Stimulated activated naive CD8-positive, alpha-beta T cell treated with anti-CD3 and anti-CD28 coated beads, Interleukin-15, amount 100 ng/mL, for 72 hours (primary cell): ENCODE measurements around the gene DLGAP1.

Source experiments
- ATAC-seq: fragments of 150-1000 bp; cut with Tn5 transposase; 2 replicates; pipeline ENCODE4 v1.10.0; 2021; ENCODE audit warnings: mild to moderate bottlenecking, moderate library complexity
- DNase-seq, 2 donors: peaks; one replicate each; pipeline ENCODE4 v3.0.0; 2021 to 2022
- H3K27ac Mint-ChIP-seq, 2 donors: one replicate each; pipeline ENCODE4 v1.8.0; 2022; ENCODE audit warnings: mild to moderate bottlenecking in 2 of 2, mixed read lengths in 2 of 2, moderate library complexity in 2 of 2
- H3K27me3 Mint-ChIP-seq: one replicate; pipeline ENCODE4 v1.8.0; 2022; ENCODE audit warnings: mixed read lengths
- H3K4me1 Mint-ChIP-seq: one replicate; pipeline ENCODE4 v1.8.0; 2022; ENCODE audit warnings: mild to moderate bottlenecking, mixed read lengths
- H3K4me3 Mint-ChIP-seq, 2 donors: one replicate each; pipeline ENCODE4 v1.8.0; 2022; ENCODE audit warnings: mild to moderate bottlenecking in 2 of 2, mixed read lengths in 2 of 2, moderate library complexity in 1 of 2
- H3K9me3 Mint-ChIP-seq, 2 donors: one replicate each; pipeline ENCODE4 v1.8.0; 2022; ENCODE audit warnings: mixed read lengths in 2 of 2

The DLGAP1 gene

GRCh38 chr18:3874581-3874980, 580.5 kb downstream of the DLGAP1 start:
- Mint-ChIP-seq H3K9me3 (no peaks in the 10 kb centered on the region), H3K4me1 (no peaks in the 10 kb centered on the region), H3K4me3 (no peak overlapping the region), H3K27ac (no peak overlapping the region), H3K27me3 (peaks cover 40% of the 10 kb centered on the region)
- no peak for DNase-seq
- no peak for ATAC-seq

- Mint-ChIP-seq H3K27ac (no peak overlapping the region), H3K4me1 (no peaks in the 10 kb centered on the region), H3K4me3 (no peak overlapping the region), H3K9me3 (no peaks in the 10 kb centered on the region), H3K27me3 (peaks cover 40% of the 10 kb centered on the region)
- DNase-seq (no peak), ATAC-seq (no peak)
Observed at GRCh38 chr18:3874125-3874524, 581.0 kb downstream of the DLGAP1 start.

GRCh38 chr18:3873698-3874097, 581.4 kb downstream of the DLGAP1 start:
- Mint-ChIP-seq H3K4me3 (no peak overlapping the region), H3K9me3 (no peaks in the 10 kb centered on the region), H3K27me3 (peaks cover 36% of the 10 kb centered on the region), H3K27ac (no peak overlapping the region), H3K4me1 (no peaks in the 10 kb centered on the region)
- DNase-seq (no peak), ATAC-seq (no peak)

DNA sequence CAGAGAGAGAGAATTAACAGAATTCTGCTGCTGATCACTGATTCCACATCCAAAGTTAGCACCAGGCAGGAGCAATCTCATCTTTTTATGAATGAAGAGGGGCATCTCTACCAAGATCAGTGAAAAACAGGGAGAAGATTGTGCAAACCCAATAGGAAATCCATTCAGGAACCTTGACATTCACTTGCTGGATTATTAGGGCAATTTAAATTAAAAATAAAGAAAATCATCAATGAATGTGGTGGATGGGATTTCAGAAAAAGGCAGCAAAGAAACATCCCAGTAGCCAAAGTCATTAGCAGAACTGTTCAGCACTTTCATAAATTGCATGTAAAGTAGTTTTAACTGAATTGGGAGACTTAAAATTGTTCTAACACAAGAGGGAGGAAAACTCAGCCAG, 581.9 kb downstream of the DLGAP1 start:
- Mint-ChIP-seq H3K4me3 (no peak overlapping the region), H3K27me3 (peaks cover 32% of the 10 kb centered on the region), H3K27ac (no peak overlapping the region), H3K9me3 (no peaks in the 10 kb centered on the region), H3K4me1 (no peaks in the 10 kb centered on the region)
- ATAC-seq (no peak), DNase-seq (no peak)

DNA sequence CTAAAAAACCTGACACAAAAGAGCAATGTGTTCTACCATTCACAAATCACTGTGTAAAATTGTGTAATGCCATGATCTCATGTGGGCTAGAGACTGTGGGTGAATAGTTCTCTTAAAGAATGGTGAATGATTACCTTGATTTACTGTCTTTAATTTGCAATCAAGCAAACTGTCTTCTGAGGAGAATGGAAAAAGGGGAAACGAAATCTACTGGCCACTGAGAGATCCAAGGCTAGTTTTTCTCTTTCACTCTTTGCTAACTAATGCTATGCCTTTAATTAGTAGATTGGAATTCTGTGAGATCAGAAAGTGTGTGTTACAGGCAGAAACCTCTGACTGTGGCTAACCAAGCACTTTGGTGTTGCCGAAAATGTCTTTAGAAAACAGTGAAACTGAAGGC, 582.5 kb downstream of the DLGAP1 start:
- no peak overlapping the region for H3K27ac Mint-ChIP-seq
- ATAC-seq = no peak

DNA sequence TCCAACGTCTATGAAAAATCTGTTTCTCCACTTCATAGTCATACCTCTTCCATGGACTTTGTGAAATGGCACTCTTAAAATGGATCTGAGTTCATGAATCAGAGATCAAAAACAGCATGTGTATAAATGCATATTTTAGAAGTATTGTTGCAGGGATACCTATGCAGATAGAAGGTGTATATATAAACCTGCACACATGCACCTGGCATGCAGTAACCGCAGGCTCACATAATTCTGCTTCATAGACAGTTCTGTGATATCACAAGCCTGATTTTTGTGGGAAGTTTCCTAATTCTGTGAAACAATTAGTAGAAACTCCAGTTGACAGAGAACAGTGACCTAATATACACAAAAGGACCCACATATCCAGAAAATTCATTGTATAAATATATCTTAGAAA, 583.4 kb downstream of the DLGAP1 start:
- no peak for DNase-seq
- ATAC-seq = no peak
- H3K27me3 Mint-ChIP-seq = peaks cover 40% of the 10 kb centered on the region
- H3K4me1 Mint-ChIP-seq = no peaks in the 10 kb centered on the region
- no peak overlapping the region for H3K27ac Mint-ChIP-seq
- H3K9me3 Mint-ChIP-seq = no peaks in the 10 kb centered on the region
- H3K4me3 Mint-ChIP-seq = no peak overlapping the region

More for the DNA sequence above, 582.5 kb downstream of the DLGAP1 start:
- Mint-ChIP-seq H3K9me3 (no peaks in the 10 kb centered on the region), H3K4me1 (no peaks in the 10 kb centered on the region), H3K4me3 (no peak overlapping the region), H3K27me3 (peaks cover 34% of the 10 kb centered on the region)
- no peak for DNase-seq

GRCh38 chr18:3870914-3871313, 584.2 kb downstream of the DLGAP1 start:
- Mint-ChIP-seq H3K27me3 (peaks cover 40% of the 10 kb centered on the region), H3K4me1 (no peaks in the 10 kb centered on the region), H3K9me3 (no peaks in the 10 kb centered on the region), H3K4me3 (no peak overlapping the region), H3K27ac (no peak overlapping the region)
- no peak for DNase-seq
- ATAC-seq = no peak

- no peaks in the 10 kb centered on the region for H3K4me1 Mint-ChIP-seq
- H3K27ac Mint-ChIP-seq = no peak overlapping the region
- ATAC-seq (no peak), DNase-seq (no peak)
- no peaks in the 10 kb centered on the region for H3K9me3 Mint-ChIP-seq
- no peak overlapping the region for H3K4me3 Mint-ChIP-seq
- H3K27me3 Mint-ChIP-seq = peaks cover 40% of the 10 kb centered on the region
Observed at GRCh38 chr18:3869848-3870247, 585.3 kb downstream of the DLGAP1 start.

- H3K27me3 Mint-ChIP-seq = peaks cover 35% of the 10 kb centered on the region
- no peak overlapping the region for H3K27ac Mint-ChIP-seq
- ATAC-seq (no peak), DNase-seq (no peak)
- no peak overlapping the region for H3K4me3 Mint-ChIP-seq
- no peaks in the 10 kb centered on the region for H3K4me1 Mint-ChIP-seq
- no peaks in the 10 kb centered on the region for H3K9me3 Mint-ChIP-seq
Observed at GRCh38 chr18:3867864-3868311, 587.2 kb downstream of the DLGAP1 start.

DNA sequence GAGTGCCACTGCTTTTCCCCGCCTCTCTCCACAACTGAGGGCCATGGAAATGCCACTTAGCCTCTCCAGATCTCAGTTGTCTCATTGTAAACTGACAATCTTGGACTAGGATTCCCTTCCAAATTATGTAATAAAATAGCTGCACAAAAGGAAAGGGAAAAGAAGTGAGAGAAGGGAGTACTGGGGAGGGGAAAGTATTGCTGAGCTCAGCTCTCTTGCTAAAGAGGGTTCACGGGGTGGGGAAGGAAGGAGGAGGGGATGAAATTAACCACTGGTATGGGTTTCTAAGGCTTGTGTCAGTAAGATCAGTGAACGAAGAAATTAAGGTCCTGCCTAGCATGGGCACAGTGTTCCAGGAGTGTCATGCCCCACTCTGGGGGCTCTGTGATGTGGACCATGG, 587.9 kb downstream of the DLGAP1 start:
- H3K4me3 Mint-ChIP-seq = no peak overlapping the region
- no peaks in the 10 kb centered on the region for H3K4me1 Mint-ChIP-seq
- ATAC-seq (no peak), DNase-seq (no peak)
- peaks cover 37% of the 10 kb centered on the region for H3K27me3 Mint-ChIP-seq
- no peak overlapping the region for H3K27ac Mint-ChIP-seq
- H3K9me3 Mint-ChIP-seq = no peaks in the 10 kb centered on the region

GRCh38 chr18:3864669-3865298, 590.3 kb downstream of the DLGAP1 start:
- peaks cover 28% of the 10 kb centered on the region for H3K27me3 Mint-ChIP-seq
- H3K4me1 Mint-ChIP-seq = no peaks in the 10 kb centered on the region
- ATAC-seq (no peak), DNase-seq (no peak)
- H3K4me3 Mint-ChIP-seq = no peak overlapping the region
- H3K9me3 Mint-ChIP-seq = no peaks in the 10 kb centered on the region
- H3K27ac Mint-ChIP-seq = no peak overlapping the region

GRCh38 chr18:3863593-3863992, 591.5 kb downstream of the DLGAP1 start:
- Mint-ChIP-seq H3K4me3 (no peak overlapping the region), H3K27me3 (peaks cover 28% of the 10 kb centered on the region), H3K9me3 (no peaks in the 10 kb centered on the region), H3K4me1 (no peaks in the 10 kb centered on the region), H3K27ac (no peak overlapping the region)
- ATAC-seq = no peak
- no peak for DNase-seq

GRCh38 chr18:3863006-3863405, 592.1 kb downstream of the DLGAP1 start:
- ATAC-seq = no peak

DNA sequence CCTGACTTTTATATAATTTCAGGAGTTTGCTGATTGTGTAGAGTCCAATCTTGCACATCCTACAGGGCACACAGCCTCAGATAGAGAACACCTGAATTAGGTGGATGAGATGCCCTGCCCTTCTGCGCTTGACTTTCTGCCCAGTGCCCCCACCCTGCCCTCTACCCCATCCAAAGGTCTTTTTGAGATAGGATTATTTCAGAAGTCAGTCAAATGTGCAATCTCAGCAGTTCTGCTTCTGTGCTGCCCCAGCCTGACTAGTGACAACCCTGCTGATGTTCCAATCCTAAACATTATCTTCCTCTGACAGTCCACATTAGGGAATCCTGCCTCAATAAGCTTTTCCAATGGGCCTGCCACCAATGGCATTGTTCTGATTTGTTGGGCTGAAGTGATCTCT, 593.6 kb downstream of the DLGAP1 start:
- no peak for ATAC-seq
- H3K4me1 Mint-ChIP-seq = no peaks in the 10 kb centered on the region
- H3K27ac Mint-ChIP-seq = no peak overlapping the region
- no peak for DNase-seq
- H3K27me3 Mint-ChIP-seq = peaks cover 20% of the 10 kb centered on the region
- no peak overlapping the region for H3K4me3 Mint-ChIP-seq
- no peaks in the 10 kb centered on the region for H3K9me3 Mint-ChIP-seq

More at GRCh38 chr18:3863006-3863405, 592.1 kb downstream of the DLGAP1 start:
- H3K9me3 Mint-ChIP-seq = no peaks in the 10 kb centered on the region
- H3K27ac Mint-ChIP-seq = no peak overlapping the region
- no peak overlapping the region for H3K4me3 Mint-ChIP-seq
- H3K27me3 Mint-ChIP-seq = peaks cover 28% of the 10 kb centered on the region
- no peak for DNase-seq
- H3K4me1 Mint-ChIP-seq = no peaks in the 10 kb centered on the region

- Mint-ChIP-seq H3K27me3 (peaks cover 6% of the 10 kb centered on the region), H3K4me1 (no peaks in the 10 kb centered on the region), H3K4me3 (no peak overlapping the region), H3K27ac (no peak overlapping the region), H3K9me3 (no peaks in the 10 kb centered on the region)
- DNase-seq = no peak
- no peak for ATAC-seq
Observed at GRCh38 chr18:3857544-3857943, 597.6 kb downstream of the DLGAP1 start.

GRCh38 chr18:3855966-3856365, 599.1 kb downstream of the DLGAP1 start:
- Mint-ChIP-seq H3K4me1 (no peaks in the 10 kb centered on the region), H3K27ac (no peak overlapping the region), H3K9me3 (no peaks in the 10 kb centered on the region), H3K4me3 (no peak overlapping the region), H3K27me3 (no peaks in the 10 kb centered on the region)
- DNase-seq (no peak), ATAC-seq (no peak)

GRCh38 chr18:3852321-3852720, 602.8 kb downstream of the DLGAP1 start:
- H3K27me3 Mint-ChIP-seq = no peaks in the 10 kb centered on the region
- ATAC-seq (no peak), DNase-seq (no peak)
- H3K27ac Mint-ChIP-seq = no peak overlapping the region
- no peaks in the 10 kb centered on the region for H3K9me3 Mint-ChIP-seq
- H3K4me1 Mint-ChIP-seq = no peaks in the 10 kb centered on the region
- no peak overlapping the region for H3K4me3 Mint-ChIP-seq
